Liver (tissue), 3 donors: ENCODE measurements around the gene CCDC6.

Experiments
- FOXA1 ChIP-seq: IDR thresholded peaks from 2 replicates; pipeline ENCODE4 v1.6.1; 2016; ENCODE audit warnings: antibody characterized with exemption
- MAX ChIP-seq: IDR thresholded peaks from 2 replicates; pipeline ENCODE4 v1.6.1; 2016; ENCODE audit warnings: antibody characterized with exemption
- RAD21 ChIP-seq, 2 donors: IDR thresholded peaks; 2 replicates each; pipeline ENCODE4 v1.6.1; 2016; ENCODE audit warnings: antibody characterized with exemption in 2 of 2, mild to moderate bottlenecking in 2 of 2
- TAF1 ChIP-seq: conservative IDR thresholded peaks from 2 replicates; pipeline ENCODE4 v1.6.1; 2016; ENCODE audit warnings: antibody characterized with exemption, mild to moderate bottlenecking
- YY1 ChIP-seq: IDR thresholded peaks from 2 replicates; pipeline ENCODE4 v1.6.1; 2016; ENCODE audit warnings: antibody characterized with exemption, mild to moderate bottlenecking
- TF ChIP-seq, protein P1 (sequence below): fragments of 150-350 bp; IDR thresholded peaks from 2 replicates; pipeline ENCODE4 v1.5.1; 2017; ENCODE audit warnings: improper control_type of control experiment, low read depth, low read length; ENCODE audit not compliant: missing input control
- TF ChIP-seq, protein P2 (sequence below): IDR thresholded peaks from 2 replicates; pipeline ENCODE4 v1.6.1; 2016; ENCODE audit warnings: antibody characterized with exemption
- donor health status: healthy.
- donor health status: healthy.

GRCh38 chr10:59879363-59879913, 26.9 kb downstream of the CCDC6 start:
- TF ChIP-seq, protein P1, sequence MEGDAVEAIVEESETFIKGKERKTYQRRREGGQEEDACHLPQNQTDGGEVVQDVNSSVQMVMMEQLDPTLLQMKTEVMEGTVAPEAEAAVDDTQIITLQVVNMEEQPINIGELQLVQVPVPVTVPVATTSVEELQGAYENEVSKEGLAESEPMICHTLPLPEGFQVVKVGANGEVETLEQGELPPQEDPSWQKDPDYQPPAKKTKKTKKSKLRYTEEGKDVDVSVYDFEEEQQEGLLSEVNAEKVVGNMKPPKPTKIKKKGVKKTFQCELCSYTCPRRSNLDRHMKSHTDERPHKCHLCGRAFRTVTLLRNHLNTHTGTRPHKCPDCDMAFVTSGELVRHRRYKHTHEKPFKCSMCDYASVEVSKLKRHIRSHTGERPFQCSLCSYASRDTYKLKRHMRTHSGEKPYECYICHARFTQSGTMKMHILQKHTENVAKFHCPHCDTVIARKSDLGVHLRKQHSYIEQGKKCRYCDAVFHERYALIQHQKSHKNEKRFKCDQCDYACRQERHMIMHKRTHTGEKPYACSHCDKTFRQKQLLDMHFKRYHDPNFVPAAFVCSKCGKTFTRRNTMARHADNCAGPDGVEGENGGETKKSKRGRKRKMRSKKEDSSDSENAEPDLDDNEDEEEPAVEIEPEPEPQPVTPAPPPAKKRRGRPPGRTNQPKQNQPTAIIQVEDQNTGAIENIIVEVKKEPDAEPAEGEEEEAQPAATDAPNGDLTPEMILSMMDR = no peak
- TF ChIP-seq RAD21 (IDR thresholded peaks at IDR 0.05) = no peak
- no peak for TF ChIP-seq FOXA1
- no peak for TF ChIP-seq TAF1
- TF ChIP-seq MAX = no peak
- TF ChIP-seq, protein P2, sequence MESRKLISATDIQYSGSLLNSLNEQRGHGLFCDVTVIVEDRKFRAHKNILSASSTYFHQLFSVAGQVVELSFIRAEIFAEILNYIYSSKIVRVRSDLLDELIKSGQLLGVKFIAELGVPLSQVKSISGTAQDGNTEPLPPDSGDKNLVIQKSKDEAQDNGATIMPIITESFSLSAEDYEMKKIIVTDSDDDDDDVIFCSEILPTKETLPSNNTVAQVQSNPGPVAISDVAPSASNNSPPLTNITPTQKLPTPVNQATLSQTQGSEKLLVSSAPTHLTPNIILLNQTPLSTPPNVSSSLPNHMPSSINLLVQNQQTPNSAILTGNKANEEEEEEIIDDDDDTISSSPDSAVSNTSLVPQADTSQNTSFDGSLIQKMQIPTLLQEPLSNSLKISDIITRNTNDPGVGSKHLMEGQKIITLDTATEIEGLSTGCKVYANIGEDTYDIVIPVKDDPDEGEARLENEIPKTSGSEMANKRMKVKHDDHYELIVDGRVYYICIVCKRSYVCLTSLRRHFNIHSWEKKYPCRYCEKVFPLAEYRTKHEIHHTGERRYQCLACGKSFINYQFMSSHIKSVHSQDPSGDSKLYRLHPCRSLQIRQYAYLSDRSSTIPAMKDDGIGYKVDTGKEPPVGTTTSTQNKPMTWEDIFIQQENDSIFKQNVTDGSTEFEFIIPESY = no peak
- no peak for TF ChIP-seq YY1
